GM18502 (cell line): ENCODE results near the gene ANKLE1.
"Not testable (repeated sequence)": the region's sequence is repeated elsewhere in the genome, so short reads cannot be mapped to it uniquely, and the experiment has no call there.

ENCODE experiments used
- ATAC-seq: cut with Tn5 transposase; IDR thresholded peaks from one replicate; pipeline ENCODE4 v1.9.1; 2021; ENCODE audit warnings: mild to moderate bottlenecking; ENCODE audit not compliant: unreplicated experiment, poor library complexity

Gene ANKLE1

DNA sequence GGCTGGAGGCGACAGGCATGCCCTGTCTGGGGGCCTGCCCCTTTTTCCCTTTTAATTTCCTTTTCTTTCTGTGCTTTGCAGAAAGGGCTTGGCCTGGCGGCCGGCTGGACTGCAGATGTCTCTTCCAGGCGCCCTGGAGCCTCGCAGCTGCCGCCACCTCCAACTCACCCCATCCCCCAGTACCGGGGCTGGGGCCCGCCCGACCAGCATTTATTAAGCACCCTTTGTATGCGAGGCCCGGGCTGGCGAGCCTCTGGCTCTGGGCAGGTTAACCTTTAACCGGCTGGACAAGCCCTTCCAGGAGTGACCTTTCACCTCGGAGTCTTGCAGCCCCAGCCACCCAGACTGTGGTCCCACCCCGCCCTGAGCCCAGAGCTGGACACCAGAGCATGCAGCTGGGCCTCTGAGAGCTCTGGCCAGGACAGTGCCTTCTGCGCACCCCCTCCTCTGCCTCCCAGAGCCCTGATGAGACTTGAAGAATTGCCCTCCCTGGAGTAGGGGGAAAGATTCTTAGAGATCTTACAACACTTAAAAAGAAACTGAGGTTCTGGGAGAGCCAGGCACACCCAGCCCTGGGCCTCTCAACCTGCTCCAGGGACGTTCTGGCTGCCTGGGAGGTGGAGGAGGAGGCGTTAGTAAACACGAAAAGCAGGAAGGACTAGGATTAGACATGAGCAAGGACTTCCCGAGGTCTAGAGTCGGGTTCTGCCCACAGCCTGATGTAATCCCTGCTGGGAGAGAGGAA, 34.8 kb upstream of the ANKLE1 start:
- no peak for ATAC-seq

DNA sequence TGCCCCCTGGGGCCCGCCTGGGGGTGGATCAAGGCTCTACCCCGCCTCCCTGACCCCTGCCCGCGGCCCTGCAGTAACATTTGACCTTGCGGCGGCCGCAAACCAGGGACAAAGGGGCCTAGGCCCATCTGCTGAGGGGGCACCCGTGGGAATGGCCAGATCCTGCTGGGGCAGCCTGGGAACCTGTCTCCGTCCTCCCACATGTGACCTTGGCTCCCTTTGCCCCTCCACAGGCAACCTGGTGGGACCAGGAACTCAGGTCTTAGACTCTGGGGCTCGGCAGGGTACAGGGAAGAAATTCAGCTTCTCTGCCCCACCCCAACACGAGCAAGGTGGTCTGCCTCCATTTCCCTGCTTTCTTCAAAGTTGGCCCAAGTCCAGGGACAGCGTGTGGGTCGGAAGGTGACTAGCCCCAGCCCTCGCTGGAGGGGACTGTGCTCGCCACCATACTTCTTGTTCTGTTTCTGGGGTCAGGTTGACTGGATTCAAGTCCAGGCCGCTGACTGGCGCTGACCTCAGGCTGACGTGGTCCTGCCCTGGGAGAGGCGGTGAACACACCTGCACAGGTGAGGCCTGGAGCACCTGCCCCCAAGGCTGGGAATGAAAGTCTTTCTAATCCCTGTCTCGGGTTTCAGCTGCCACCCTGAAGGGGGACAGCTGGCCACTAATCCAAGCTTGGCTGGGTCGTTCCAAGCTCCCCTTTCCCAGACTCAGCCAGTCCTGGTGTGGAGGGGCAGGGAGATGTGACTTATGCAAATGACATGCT, 33.5 kb upstream of the ANKLE1 start:
- no peak for ATAC-seq

- ATAC-seq, result no peak
Measured at GRCh38 chr19:17249887-17250548, 31.7 kb upstream of the ANKLE1 start.

DNA sequence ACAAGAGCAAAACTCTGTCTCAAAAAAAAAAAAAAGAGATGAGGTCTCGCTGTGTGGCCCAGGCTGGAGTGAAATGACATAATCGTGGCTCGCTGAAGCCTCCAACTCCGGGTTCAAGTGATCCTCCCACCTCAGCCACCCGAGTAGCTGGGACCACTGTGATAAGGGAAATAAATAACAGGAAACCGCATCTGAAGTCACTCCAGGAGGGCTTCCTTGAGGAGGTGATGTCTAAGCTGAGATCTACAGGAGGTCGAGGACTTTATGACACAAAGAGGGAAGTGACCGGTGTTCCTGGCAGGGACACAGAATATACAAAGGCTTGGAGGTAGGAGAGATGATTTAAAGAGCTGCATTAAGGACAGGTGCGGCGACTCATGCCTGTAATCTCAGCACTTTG, 27.1 kb upstream of the ANKLE1 start:
- no peak for ATAC-seq

DNA sequence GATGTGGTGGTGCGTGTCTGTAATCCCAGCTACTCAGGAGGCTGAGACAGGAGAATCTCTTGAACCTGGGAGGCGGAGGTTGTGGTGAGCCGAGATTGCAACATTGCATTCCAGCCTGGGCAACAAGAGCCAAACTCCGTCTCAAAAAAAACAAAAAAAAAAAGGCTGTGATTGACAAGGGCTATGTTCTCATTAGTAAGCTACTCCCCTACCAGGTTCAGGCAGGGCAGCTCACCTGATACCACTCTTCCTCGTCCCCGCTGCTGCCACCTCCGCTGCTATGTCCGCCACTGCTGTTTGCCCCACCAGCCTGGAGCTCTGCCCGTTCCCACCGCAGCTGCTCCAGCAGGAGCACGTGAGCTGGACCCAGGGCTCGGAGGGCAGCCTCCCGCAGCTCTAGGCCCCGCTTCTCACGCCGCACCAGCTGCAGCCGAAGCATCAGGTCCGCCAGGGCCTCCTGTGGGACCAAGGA, 26.5 kb upstream of the ANKLE1 start:
- no peak for ATAC-seq

GRCh38 chr19:17256130-17256529, 25.6 kb upstream of the ANKLE1 start:
- no peak for ATAC-seq

- no peak for ATAC-seq
Measured at GRCh38 chr19:17259118-17259780, 22.5 kb upstream of the ANKLE1 start.

- ATAC-seq, result no peak
Measured at GRCh38 chr19:17259934-17260333, 21.8 kb upstream of the ANKLE1 start.

GRCh38 chr19:17260842-17261325, 20.8 kb upstream of the ANKLE1 start:
- ATAC-seq, result peak; percentile 80

- ATAC-seq, result no peak
Measured at GRCh38 chr19:17262557-17262956, 19.1 kb upstream of the ANKLE1 start.

GRCh38 chr19:17263712-17264640, 17.7 kb upstream of the ANKLE1 start:
- no peak for ATAC-seq

DNA sequence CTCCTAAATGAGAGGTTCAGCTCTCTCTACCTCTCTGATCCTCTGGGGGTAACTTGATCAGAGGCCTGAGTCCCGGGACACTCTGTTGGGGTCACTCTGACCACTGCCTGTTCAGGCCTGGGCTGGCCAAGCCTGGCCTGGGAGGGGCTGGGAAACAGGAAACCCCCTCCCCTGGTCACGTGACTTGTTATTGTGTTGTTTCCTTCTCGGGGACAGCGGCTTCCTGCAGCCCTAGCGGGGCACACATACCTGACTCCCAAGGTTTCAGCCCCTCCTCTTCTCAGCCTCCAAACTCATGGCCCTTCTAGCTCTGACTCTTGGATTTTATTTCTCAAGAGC, 17.1 kb upstream of the ANKLE1 start, which contains the start of gene USHBP1:
Gene USHBP1 (minus strand): TSS at position 105 of the 339 bp plus-strand sequence. CDS start 446 bp downstream, outside the sequence.
- no peak for ATAC-seq

DNA sequence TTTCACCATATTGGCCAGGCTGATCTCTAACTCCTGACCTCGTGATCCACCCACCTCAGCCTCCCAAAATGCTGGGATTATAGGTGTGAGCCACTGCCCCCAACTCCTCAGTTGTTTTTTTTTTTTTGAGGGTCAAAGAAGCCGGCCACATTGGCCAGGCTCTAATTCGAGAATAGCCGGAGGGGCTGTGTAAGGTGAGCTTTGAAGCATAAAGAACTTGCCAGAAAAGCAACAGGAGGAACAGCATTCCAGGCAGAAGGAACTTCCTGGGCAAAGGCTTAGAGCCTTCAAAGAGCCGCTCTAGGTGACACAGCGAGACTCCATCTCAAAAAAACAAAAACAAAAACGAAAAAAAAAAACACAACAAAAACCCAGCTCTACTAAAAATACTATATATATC, 15.7 kb upstream of the ANKLE1 start:
- no peak for ATAC-seq

GRCh38 chr19:17266589-17266974, 15.1 kb upstream of the ANKLE1 start:
- ATAC-seq, result no peak

DNA sequence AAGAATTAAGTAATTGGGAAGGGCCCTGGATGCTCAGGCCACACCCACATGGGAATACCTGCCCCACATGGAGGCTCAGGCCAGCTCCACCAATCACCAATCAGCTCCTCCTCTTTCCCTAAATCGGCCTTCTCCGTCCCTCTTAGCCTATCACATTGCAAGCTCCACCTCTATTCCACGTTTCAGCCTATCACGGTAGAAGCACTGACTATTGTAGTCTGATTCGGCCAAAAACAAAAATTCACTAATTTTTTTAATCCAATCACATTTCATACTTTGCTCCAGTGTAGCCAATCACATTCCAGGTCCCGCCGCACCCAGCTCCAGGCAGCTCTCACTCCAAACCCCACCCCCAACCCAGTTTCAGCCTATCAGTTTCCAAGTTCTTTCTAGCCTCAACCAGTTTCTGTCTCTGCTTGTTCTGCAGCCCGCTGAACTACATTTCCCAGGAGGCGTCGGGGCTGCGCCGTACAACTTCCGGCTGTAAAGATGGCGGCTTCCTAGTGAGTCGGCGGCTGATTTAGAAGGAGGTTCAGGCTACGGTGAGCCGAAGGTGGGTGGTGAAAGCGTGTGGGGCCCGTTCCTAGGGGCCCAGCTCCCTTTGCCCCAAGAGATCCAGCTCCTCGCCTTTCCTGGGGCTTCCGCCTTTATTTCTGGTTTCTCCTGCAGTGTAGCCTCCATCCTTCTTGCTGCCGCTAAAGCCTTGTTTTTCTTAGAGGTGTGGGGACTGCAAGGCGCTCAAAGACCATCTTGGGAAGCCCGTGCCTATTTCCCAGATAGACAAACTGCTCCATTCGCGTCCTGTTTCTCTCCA, 14.5 kb upstream of the ANKLE1 start, which contains the start of gene BABAM1:
Gene BABAM1 (plus strand): TSS at position 469 of the 814 bp plus-strand sequence. CDS start 1,364 bp downstream, outside the sequence.
- peak; percentile 90 for ATAC-seq

DNA sequence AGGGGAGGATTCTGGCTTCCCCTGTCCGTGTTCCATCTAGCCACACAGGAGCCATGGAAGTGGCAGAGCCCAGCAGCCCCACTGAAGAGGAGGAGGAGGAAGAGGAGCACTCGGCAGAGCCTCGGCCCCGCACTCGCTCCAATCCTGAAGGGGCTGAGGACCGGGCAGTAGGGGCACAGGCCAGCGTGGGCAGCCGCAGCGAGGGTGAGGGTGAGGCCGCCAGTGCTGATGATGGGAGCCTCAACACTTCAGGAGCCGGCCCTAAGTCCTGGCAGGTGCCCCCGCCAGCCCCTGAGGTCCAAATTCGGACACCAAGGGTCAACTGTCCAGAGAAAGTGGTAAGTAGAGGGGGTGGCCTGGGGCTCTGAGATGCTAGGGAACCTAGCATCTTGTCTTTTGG, 12.9 kb upstream of the ANKLE1 start:
- ATAC-seq, result no peak

DNA sequence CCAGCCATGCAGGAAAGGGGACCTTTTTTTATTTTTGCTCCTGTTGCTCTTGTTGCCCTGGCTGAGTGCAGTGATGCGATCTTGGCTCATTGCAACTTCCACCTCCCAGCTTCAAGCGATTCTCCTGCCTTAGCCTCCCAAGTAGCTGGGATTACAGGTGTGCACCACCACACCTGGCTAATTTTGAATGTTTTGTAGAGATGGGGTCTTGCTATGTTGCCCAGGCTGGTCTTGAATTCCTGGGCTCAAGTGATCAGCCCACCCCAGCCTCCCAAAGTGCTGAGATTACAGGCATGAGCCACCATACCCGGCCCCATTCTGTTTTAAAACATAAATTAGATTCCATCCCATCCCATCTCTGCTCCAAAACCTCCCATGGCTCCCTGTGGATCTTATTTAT, 6.8 kb upstream of the ANKLE1 start:
- not testable (repeated sequence) for ATAC-seq

- no peak for ATAC-seq
Measured at GRCh38 chr19:17275441-17276175, 6.1 kb upstream of the ANKLE1 start.
